PC-3 (cell line): ENCODE measurements around the gene GDF3.

Experiments
- CTCF ChIP-seq: fragments of 300-600 bp; sonication (generic); conservative IDR thresholded peaks from 2 replicates; pipeline ENCODE4 v1.5.1; 2017; ENCODE audit warnings: antibody characterized with exemption, low read depth, mild to moderate bottlenecking, low read length
- EZH2phosphoT487 ChIP-seq: fragments of 300-600 bp; sonication (generic); IDR thresholded peaks from 2 replicates; pipeline ENCODE4 v1.6.1; 2018; ENCODE audit warnings: mild to moderate bottlenecking, antibody characterized with exemption, low read length, borderline replicate concordance

GRCh38 chr12:7723926-7724325 is 28.4 kb upstream of the GDF3 start:
- TF ChIP-seq EZH2phosphoT487 (no peak), CTCF (no peak)
